Measurements from ENCODE around the gene PKNOX2. TPM values are rescaled to one million over a fixed set of nuclear protein-coding genes. Genes with fewer than 3 reads are reported as not detected.

Gene PKNOX2
- total RNA-seq, 1 donor = under 0.01 TPM

GRCh38 chr11:125312812-125313211, 148.3 kb downstream of the PKNOX2 start:
- no peaks in the 10 kb centered on the region for H4K20me1 ChIP-seq (ENCODE audit: insufficient read depth, low read length)
- no peak overlapping the region for H3K27ac ChIP-seq (ENCODE audit: low read depth, low read length)
- H3K27me3 ChIP-seq (ENCODE audit: insufficient read depth, low read length) = no peaks in the 10 kb centered on the region
- no peaks in the 10 kb centered on the region for H3K9me3 ChIP-seq (ENCODE audit: low read depth, low read length)
- no peak for TF ChIP-seq CTCF (IDR thresholded peaks at IDR 0.05; ENCODE audit: extremely low read depth, low read depth, low read length)
- no peaks in the 10 kb centered on the region for H3K36me3 ChIP-seq (ENCODE audit: insufficient read depth, low read length)
- no peaks in the 10 kb centered on the region for H3K79me2 ChIP-seq (ENCODE audit: insufficient read depth, low read length)
- H2AFZ ChIP-seq (ENCODE audit: low read length) = no peak overlapping the region
- H3K4me2 ChIP-seq (ENCODE audit: insufficient read depth, low read length) = no peak overlapping the region
- H3K4me3 ChIP-seq (ENCODE audit: insufficient read depth, low read length) = no peak overlapping the region
- no peak for DNase-seq (ENCODE audit: insufficient read length, low spot score, missing footprints)
- H3K4me1 ChIP-seq (ENCODE audit: insufficient read depth, low read length) = no peaks in the 10 kb centered on the region

DNA sequence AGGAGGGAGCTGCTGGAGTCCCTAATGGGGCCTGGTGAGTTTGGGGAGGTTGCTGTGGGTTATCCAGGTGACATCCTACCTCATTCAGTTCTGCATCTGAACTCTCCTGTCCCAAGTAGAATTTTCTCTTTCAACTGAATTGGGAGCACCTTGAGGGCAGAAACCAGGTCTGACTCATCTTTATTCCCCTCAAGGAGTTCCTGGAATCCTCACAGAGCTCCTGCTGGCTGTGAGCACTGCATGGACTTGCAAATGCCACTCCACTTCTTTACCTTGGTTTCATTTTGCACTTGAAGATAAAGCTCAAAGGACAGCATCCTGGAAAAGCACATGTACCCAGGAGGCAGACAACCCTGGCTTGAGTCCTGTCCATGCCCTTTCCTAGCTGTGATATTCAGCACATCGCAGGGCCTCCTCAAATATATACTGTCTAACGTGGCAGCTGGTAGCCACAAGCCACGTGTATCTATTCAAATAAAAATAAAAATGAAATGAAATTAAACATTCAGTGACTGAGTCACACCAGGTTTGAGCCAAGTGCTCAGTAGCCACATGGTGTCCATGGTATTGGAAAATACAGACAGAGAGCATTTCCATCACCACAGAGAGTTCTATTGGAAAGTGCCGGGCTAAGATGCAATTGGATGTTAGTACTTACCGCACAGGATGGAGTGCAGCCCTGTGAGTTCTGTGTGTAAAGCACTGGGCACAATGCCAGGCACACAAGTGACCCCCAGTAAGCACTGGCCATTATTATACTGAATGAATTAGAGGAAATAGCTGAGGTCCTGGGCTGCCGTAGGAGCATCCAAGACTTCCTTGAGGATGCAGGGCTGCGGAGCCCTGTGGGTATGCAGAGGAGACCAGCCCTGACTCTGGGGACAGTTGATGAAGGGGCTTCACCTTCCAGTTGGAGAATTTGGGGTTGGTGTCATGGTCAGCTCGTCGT, 149.0 kb downstream of the PKNOX2 start:
- DNase-seq (ENCODE audit: insufficient read length, low spot score, missing footprints) = no peak
- H2AFZ ChIP-seq (ENCODE audit: low read length) = no peak overlapping the region
- no peak for TF ChIP-seq CTCF (IDR thresholded peaks at IDR 0.05; ENCODE audit: extremely low read depth, low read depth, low read length)
- H3K79me2 ChIP-seq (ENCODE audit: insufficient read depth, low read length) = no peaks in the 10 kb centered on the region
- no peaks in the 10 kb centered on the region for H3K36me3 ChIP-seq (ENCODE audit: insufficient read depth, low read length)
- H3K27me3 ChIP-seq (ENCODE audit: insufficient read depth, low read length) = no peaks in the 10 kb centered on the region
- no peaks in the 10 kb centered on the region for H3K9me3 ChIP-seq (ENCODE audit: low read depth, low read length)
- no peak overlapping the region for H3K27ac ChIP-seq (ENCODE audit: low read depth, low read length)
- H3K4me3 ChIP-seq (ENCODE audit: insufficient read depth, low read length) = no peak overlapping the region
- H3K4me2 ChIP-seq (ENCODE audit: insufficient read depth, low read length) = no peak overlapping the region
- H3K4me1 ChIP-seq (ENCODE audit: insufficient read depth, low read length) = no peaks in the 10 kb centered on the region
- H4K20me1 ChIP-seq (ENCODE audit: insufficient read depth, low read length) = no peaks in the 10 kb centered on the region

DNA sequence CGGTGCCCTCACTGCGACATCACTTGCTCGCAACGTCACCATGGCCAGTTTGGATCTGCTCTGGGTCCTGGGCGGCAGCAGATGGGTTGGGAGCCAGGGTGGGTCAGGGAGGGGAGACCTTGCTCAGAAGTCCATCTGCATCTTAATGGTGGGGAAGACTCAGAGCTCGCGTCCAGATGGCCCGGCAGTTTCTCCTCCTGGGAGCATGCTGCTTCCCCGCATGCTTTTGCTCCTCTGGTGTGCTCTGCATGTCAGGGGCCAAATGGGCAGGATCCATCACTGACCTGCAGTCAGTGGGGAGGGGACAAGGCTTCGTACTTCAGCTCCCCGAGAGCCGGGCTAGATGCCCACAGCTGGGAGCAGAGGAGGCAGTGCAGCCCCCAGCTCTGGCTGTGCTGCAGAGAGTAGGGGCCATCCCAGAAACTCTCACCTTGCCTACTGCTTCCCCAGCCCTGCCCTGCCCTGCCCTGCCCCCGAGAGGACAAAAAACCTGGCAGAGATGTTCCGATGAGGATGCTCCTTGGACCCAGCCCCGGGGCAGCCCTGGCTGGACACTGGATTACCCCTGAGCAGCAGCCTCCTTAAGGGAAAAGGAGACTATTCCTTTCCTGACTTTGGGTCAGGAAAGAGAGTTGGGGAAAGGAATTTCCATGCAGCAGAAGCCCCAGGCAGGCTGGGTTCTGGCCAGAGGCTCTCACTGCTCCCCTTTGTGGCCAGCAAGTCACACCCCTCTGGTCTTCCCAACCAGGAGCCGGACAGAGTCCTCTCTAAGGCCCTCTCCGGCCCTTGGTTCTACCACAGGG, 149.9 kb downstream of the PKNOX2 start:
- no peaks in the 10 kb centered on the region for H4K20me1 ChIP-seq (ENCODE audit: insufficient read depth, low read length)
- H3K27me3 ChIP-seq (ENCODE audit: insufficient read depth, low read length) = no peaks in the 10 kb centered on the region
- no peaks in the 10 kb centered on the region for H3K9me3 ChIP-seq (ENCODE audit: low read depth, low read length)
- no peak overlapping the region for H3K4me2 ChIP-seq (ENCODE audit: insufficient read depth, low read length)
- no peak overlapping the region for H3K27ac ChIP-seq (ENCODE audit: low read depth, low read length)
- H3K36me3 ChIP-seq (ENCODE audit: insufficient read depth, low read length) = no peaks in the 10 kb centered on the region
- no peaks in the 10 kb centered on the region for H3K79me2 ChIP-seq (ENCODE audit: insufficient read depth, low read length)
- DNase-seq (ENCODE audit: insufficient read length, low spot score, missing footprints) = no peak
- no peak overlapping the region for H3K4me3 ChIP-seq (ENCODE audit: insufficient read depth, low read length)
- TF ChIP-seq CTCF (IDR thresholded peaks at IDR 0.05; ENCODE audit: extremely low read depth, low read depth, low read length) = no peak
- H3K4me1 ChIP-seq (ENCODE audit: insufficient read depth, low read length) = no peaks in the 10 kb centered on the region
- H2AFZ ChIP-seq (ENCODE audit: low read length) = no peak overlapping the region

Data from osteoblast (primary cell).